OCI-M2 (cell line): Measurements from ENCODE around the gene TPRN.

Source experiments
- DNase-seq: peaks from one replicate; lab custom pipeline; 2025; ENCODE audit not compliant: unreplicated experiment; lab: John Stamatoyannopoulos, UW

TPRN gene

GRCh38 chr9:137236936-137237421, 36.4 kb upstream of the TPRN start:
- no peak for DNase-seq

- peak; percentile 31 for DNase-seq
These were observed 35.8 kb upstream of the TPRN start for GRCh38 chr9:137236238-137236935.

GRCh38 chr9:137235424-137236237, 35.1 kb upstream of the TPRN start:
- DNase-seq, result no peak

- DNase-seq, result no peak
These were observed 34.4 kb upstream of the TPRN start for GRCh38 chr9:137234758-137235423.

GRCh38 chr9:137234055-137234697, 33.6 kb upstream of the TPRN start:
- no peak for DNase-seq

- DNase-seq, result no peak
These were observed 32.8 kb upstream of the TPRN start for GRCh38 chr9:137233143-137233980.

- DNase-seq, result no peak
These were observed 32.0 kb upstream of the TPRN start for GRCh38 chr9:137232510-137232909.

GRCh38 chr9:137232101-137232500, 31.6 kb upstream of the TPRN start:
- no peak for DNase-seq

- no peak for DNase-seq
These were observed 31.0 kb upstream of the TPRN start for GRCh38 chr9:137231372-137232039.

GRCh38 chr9:137230705-137231371, 30.3 kb upstream of the TPRN start, which contains the start of gene SLC34A3:
SLC34A3 (plus strand) TSS chr9:137230901; CDS start chr9:137231703, 802 bp downstream.
- DNase-seq, result no peak

- no peak for DNase-seq
These were observed 29.6 kb upstream of the TPRN start for GRCh38 chr9:137229903-137230704.

- DNase-seq, result no peak
These were observed 28.7 kb upstream of the TPRN start for GRCh38 chr9:137228968-137229896.

GRCh38 chr9:137228506-137228967, 28.0 kb upstream of the TPRN start:
- no peak for DNase-seq

- no peak for DNase-seq
These were observed 27.4 kb upstream of the TPRN start for GRCh38 chr9:137227853-137228505.

GRCh38 chr9:137227054-137227852, 26.7 kb upstream of the TPRN start, which contains the start of gene RNF224:
RNF224 (plus strand) TSS chr9:137227502; CDS start chr9:137228336, 834 bp downstream.
- DNase-seq, result peak; percentile 22
